Measurements from ENCODE around the gene CCDC57.
A peak's percentile ranks its signal among the peaks of the same experiment; 100 is the strongest.

CCDC57 gene

GRCh38 chr17:82076018-82076784 is 136.4 kb downstream of the CCDC57 start:
- FAIRE-seq, result no peak
- DNase-seq (ENCODE audit: insufficient read length, low spot score), result no peak

GRCh38 chr17:82073446-82073845 is 139.2 kb downstream of the CCDC57 start:
- no peak for DNase-seq (ENCODE audit: insufficient read length, low spot score)
- FAIRE-seq, result no peak

GRCh38 chr17:82072827-82073226 is 139.8 kb downstream of the CCDC57 start:
- FAIRE-seq (no peak), DNase-seq (ENCODE audit: insufficient read length, low spot score) (no peak)

- no peak for FAIRE-seq
- no peak for DNase-seq (ENCODE audit: insufficient read length, low spot score)
Observed at GRCh38 chr17:82070611-82071010, 142.0 kb downstream of the CCDC57 start.

DNA sequence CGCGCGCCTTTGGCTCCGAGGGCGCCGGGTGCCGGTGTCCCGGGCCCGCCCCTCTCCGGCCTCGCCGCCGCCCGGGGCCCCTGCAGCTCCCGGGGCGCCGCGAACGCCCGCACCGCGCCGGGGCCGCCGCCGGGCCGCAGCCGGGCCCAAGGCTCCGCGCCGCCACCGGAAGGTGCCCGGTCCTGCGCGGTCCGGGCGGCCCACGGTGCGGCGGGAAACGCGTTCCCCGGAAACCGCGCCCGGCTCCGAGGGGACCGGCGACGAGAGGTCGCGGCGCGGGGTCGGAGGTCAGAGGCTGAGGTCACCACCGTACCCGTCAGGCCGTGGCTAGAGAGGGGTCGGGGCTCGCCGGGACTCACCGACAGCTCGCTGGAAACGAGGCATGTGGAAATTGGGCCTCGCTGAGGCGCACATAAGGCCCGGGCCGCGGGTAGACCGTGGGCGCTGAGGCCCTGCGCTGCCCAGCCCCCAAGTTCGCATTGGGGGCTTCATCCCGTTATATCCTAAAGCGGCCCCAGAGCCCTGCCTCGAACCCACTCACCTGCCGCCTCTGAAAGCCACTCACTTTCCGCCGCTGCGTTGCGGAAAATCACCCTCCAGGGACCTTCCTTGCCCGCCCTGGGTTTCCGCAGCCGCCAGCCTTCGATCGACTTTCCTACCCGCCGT is 146.9 kb downstream of the CCDC57 start, which contains the start of gene DUS1L:
TSS of gene DUS1L (minus strand) at position 167 of the 666 bp plus-strand sequence. CDS start 745 bp downstream, outside the sequence.
- FAIRE-seq (no peak), DNase-seq (ENCODE audit: insufficient read length, low spot score) (peak; percentile 74)

DNA sequence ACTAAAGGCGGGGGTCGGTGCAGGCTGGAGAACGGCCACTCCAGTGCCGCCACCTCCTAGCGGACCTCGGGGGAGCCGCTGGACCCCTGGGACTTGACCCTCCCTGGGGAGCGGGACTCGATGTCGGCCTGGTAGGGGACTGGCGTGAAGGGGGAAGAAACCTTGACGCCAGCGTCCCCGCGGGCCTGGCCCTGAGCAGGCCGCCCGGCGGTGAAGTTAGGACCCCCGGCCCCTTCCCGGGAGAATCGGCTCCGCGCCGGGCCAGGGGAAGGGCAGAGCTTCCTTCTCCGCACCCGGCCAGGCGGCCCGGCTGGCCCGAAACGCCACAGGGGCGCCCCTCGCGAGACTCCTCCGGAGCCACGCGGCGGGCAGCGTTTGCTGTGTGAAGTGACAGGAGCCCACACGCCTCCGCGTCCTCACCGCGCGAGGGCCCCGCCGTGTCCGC is 147.4 kb downstream of the CCDC57 start:
- FAIRE-seq (no peak), DNase-seq (ENCODE audit: insufficient read length, low spot score) (peak; percentile 27)

GRCh38 chr17:82064433-82065192 is 148.0 kb downstream of the CCDC57 start:
- DNase-seq (ENCODE audit: insufficient read length, low spot score) (no peak), FAIRE-seq (no peak)

DNA sequence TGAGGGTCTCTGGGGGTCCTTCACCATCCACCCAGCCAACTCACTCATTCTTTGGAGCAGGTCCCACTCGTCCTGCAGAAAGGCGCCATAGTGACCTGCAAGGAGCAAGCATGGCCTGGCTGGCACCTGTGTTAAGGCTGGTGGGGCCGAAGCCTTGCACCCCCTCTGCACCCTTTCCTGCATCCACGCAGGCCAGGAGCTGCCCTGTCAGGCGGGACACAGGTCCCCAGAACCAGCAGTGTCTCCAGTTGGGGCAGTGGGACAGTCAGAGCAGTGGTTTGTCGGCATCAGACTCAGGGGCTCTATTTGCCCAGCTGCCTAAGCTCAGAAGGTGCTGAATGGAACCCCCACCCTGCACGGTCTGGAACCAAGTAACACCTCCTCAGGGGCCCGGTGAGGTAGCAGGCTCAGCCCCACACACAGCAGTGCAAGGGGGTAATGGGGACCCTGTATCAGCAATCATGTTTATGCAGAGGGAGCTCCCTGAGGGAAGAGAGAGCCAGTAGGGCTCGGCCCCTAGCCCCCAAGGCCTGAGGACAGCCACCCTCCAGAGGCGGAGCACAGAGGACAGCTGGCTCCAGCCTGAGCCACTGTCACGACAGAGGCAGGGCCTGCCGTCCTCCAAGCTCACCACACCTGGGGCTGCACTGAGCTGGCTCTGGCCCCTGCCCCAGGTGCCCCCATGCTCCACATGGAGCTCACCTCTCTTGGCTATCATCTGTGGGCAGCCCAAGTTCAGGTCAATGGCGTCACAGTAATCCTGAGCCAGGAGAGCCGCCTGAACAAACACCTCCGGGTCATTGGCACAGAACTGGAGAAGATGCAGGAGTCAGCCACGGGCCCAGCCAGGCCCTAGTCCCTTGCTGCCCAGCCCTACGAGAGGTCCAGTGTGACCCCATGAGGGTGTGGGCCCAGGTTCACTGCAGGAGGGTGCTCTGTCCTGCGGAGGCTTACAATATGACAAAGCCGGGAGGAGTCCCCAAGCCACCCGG is 148.9 kb downstream of the CCDC57 start:
- DNase-seq (ENCODE audit: insufficient read length, low spot score) (no peak), FAIRE-seq (no peak)

DNA sequence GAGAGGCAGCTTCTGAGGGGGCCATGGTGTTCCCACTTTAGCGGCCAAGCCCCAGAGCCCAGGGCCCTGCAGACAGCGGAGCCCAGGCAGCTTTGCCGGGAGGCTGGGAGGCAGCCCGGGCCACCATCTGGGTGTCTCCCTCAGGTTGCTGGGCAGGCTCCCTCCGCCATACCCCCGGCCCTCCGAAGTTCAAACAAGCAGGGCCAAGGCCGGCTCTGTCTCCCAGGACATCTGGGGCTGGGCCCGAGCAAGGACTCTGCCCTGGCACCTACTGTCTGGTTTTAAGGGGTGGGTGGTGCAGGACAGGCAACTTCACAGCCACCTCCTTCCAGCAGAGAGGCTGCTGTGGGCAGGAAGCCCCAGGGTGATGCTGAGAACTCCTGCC is 149.7 kb downstream of the CCDC57 start:
- DNase-seq (ENCODE audit: insufficient read length, low spot score), result no peak
- no peak for FAIRE-seq

DNA sequence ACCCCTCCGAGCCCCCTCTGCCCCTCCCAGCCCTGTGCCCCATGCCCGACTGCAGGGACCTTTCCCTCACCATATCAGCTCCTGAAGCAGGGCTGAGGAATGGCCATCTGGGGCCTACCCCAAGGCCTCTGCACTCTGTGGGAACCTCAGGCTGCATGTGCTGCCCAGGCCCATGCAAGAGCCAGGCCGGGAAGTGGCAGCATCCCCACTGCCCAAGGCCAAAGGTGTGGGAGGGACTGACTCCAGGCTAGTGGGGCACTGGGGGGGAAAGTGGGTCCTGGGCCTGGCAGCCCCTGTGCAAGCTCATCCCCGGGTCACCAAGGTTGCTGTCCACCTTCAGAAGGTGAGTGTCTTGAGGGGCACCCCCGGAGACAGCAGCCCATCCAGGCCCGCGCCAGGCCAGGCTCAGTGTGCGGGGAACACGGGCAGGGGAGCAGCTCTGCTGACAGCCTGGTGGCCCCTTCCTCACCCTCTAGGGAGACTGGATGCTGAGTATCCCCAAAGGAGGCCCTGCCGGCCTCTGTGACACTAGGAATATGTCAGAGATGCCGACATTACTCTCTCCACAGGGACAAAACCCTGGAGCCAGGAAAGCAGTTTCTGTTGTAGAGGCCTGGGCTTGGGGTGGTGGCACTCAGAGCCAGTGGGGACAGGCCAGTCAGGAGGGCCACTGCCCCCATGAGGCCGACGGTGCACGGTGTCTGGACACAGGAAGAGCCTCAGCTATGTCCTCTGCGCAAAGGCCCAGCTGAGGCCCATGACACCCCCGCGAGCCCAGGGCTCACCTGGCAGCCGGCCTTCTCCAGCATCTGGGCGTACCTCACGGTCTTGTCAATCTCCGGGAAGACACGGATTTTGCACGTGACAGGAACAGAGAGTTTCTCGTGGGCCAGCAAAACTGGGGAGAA is 150.3 kb downstream of the CCDC57 start:
- no peak for FAIRE-seq
- no peak for DNase-seq (ENCODE audit: insufficient read length, low spot score)

DNA sequence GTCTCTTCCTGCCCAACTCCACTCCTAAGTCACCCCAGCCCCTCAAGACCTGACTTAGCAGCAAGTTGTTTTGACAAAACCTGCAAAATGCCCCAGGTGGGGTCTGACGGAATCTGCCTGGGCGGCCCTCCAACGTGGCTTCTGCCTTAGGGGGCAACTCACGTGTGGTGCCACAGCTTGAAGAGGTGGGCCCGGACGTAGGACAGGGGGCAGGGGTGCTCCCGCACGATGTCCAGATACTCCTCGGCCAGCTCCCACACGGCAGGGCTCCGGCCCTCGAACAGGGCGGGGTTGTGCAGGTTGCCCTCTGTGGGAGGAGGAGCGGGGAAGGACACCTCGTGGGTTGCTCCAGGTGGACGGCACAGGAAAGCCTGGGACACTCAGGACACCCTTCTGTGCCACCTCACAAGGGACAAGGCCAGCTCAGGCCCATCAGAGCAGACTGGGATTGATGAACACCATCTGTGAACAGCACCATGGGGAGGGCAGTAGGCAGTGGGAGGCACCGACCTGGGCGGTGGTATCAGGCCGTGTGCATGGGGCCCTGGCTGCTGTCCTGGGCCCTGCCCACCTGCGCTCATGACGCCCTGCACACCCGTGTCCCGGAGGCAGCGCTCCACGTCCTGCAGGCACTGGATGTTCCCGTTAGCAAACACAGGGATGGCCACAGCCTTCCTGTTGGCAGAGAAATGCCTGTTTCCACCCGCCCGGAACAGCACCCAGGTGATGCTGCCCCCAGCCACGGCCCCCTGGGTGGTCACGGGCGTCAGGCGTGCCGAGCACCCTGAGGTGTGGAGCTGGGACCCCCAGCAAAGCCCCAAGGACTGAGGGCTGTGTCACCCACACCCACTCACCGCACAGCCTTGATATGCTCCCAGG is 151.4 kb downstream of the CCDC57 start:
- FAIRE-seq, result no peak
- DNase-seq (ENCODE audit: insufficient read length, low spot score), result no peak

DNA sequence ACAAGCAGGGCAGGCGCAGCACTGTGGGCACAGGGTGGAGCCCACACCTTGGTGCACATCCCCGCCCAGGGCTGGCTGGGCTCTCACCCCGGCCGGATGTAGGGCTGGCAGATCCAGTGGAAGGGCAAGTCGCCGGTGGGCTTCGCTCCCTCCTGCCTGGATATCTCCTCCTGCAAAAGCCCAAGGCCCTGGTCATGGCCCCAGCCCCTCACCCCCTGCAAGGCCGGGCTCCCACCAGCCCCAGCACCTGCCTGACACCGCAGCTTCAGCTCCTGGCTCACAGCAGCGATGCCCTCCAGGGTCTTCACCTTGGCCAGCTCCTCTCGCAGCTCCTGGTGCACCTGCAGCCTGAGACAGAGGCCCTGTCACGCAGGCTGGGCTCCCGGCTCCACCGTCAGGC is 152.0 kb downstream of the CCDC57 start:
- FAIRE-seq, result no peak

GRCh38 chr17:82060001-82060380 is 152.7 kb downstream of the CCDC57 start:
- DNase-seq (ENCODE audit: insufficient read length, low spot score), result no peak
- no peak for FAIRE-seq

More for the DNA sequence above, 152.0 kb downstream of the CCDC57 start:
- DNase-seq (ENCODE audit: insufficient read length, low spot score), result no peak

GRCh38 chr17:82059272-82060000 is 153.2 kb downstream of the CCDC57 start:
- no peak for FAIRE-seq
- no peak for DNase-seq (ENCODE audit: insufficient read length, low spot score)

GRCh38 chr17:82058855-82059249 is 153.8 kb downstream of the CCDC57 start:
- DNase-seq (ENCODE audit: insufficient read length, low spot score) (no peak), FAIRE-seq (no peak)

- DNase-seq (ENCODE audit: insufficient read length, low spot score) (no peak), FAIRE-seq (no peak)
Observed at GRCh38 chr17:82058230-82058854, 154.3 kb downstream of the CCDC57 start.

Data from HTR-8/SVneo (cell line).